Measurements from ENCODE around the gene TNFRSF1B. TPM values are rescaled to one million over a fixed set of nuclear protein-coding genes. Genes with fewer than 3 reads are reported as not detected.

Gene TNFRSF1B
- polyA plus RNA-seq, 1 donor from 2014 or later, result not detected

- Histone ChIP-seq H3K79me2 (replicated peaks; ENCODE audit: insufficient read depth, low read length) (no peaks in the 10 kb centered on the region), H3K36me3 (ENCODE audit: insufficient read depth, low read length) (no peaks in the 10 kb centered on the region), H3K9me2 (ENCODE audit: insufficient read depth, low read length) (no peaks in the 10 kb centered on the region), H3K4me2 (ENCODE audit: low read length) (no peak overlapping the region), H3K9ac (ENCODE audit: low read length) (no peak overlapping the region), H3F3A (ENCODE audit: insufficient read depth, low read length, poor library complexity, severe bottlenecking) (no peaks in the 10 kb centered on the region), H4K20me1 (ENCODE audit: insufficient read depth) (no peaks in the 10 kb centered on the region), H3K4me3 (ENCODE audit: low read length) (no peak overlapping the region), H2AFZ (ENCODE audit: low read depth, low read length) (no peak overlapping the region), H3K9me3 (ENCODE audit: low read length) (no peaks in the 10 kb centered on the region), H3K27me3 (ENCODE audit: insufficient read depth, low read depth, low read length) (no peaks in the 10 kb centered on the region), H3K27ac (ENCODE audit: low read length) (no peak overlapping the region)
- TF ChIP-seq CTCF (IDR thresholded peaks at IDR 0.05; ENCODE audit: poor library complexity, severe bottlenecking) (no peak), MXI1 (conservative IDR thresholded peaks at IDR 0.05; ENCODE audit: poor library complexity, severe bottlenecking) (no peak), TAF1 (IDR thresholded peaks at IDR 0.05; ENCODE audit: low read depth) (no peak), POLR2AphosphoS5 (IDR thresholded peaks at IDR 0.05) (no peak), EZH2 (IDR thresholded peaks at IDR 0.05; ENCODE audit: borderline replicate concordance, insufficient read depth, low read length, poor library complexity, severe bottlenecking) (no peak), RAD21 (conservative IDR thresholded peaks at IDR 0.05) (no peak), SMC3 (conservative IDR thresholded peaks at IDR 0.05; ENCODE audit: poor library complexity) (no peak), EP300 (conservative IDR thresholded peaks at IDR 0.05; ENCODE audit: poor library complexity, severe bottlenecking) (no peak)
- TF ChIP-seq, protein P1, sequence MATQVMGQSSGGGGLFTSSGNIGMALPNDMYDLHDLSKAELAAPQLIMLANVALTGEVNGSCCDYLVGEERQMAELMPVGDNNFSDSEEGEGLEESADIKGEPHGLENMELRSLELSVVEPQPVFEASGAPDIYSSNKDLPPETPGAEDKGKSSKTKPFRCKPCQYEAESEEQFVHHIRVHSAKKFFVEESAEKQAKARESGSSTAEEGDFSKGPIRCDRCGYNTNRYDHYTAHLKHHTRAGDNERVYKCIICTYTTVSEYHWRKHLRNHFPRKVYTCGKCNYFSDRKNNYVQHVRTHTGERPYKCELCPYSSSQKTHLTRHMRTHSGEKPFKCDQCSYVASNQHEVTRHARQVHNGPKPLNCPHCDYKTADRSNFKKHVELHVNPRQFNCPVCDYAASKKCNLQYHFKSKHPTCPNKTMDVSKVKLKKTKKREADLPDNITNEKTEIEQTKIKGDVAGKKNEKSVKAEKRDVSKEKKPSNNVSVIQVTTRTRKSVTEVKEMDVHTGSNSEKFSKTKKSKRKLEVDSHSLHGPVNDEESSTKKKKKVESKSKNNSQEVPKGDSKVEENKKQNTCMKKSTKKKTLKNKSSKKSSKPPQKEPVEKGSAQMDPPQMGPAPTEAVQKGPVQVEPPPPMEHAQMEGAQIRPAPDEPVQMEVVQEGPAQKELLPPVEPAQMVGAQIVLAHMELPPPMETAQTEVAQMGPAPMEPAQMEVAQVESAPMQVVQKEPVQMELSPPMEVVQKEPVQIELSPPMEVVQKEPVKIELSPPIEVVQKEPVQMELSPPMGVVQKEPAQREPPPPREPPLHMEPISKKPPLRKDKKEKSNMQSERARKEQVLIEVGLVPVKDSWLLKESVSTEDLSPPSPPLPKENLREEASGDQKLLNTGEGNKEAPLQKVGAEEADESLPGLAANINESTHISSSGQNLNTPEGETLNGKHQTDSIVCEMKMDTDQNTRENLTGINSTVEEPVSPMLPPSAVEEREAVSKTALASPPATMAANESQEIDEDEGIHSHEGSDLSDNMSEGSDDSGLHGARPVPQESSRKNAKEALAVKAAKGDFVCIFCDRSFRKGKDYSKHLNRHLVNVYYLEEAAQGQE (IDR thresholded peaks at IDR 0.05; ENCODE audit: borderline replicate concordance), result no peak
Measured at GRCh38 chr1:12155328-12155727, 11.5 kb upstream of the TNFRSF1B start.

DNA sequence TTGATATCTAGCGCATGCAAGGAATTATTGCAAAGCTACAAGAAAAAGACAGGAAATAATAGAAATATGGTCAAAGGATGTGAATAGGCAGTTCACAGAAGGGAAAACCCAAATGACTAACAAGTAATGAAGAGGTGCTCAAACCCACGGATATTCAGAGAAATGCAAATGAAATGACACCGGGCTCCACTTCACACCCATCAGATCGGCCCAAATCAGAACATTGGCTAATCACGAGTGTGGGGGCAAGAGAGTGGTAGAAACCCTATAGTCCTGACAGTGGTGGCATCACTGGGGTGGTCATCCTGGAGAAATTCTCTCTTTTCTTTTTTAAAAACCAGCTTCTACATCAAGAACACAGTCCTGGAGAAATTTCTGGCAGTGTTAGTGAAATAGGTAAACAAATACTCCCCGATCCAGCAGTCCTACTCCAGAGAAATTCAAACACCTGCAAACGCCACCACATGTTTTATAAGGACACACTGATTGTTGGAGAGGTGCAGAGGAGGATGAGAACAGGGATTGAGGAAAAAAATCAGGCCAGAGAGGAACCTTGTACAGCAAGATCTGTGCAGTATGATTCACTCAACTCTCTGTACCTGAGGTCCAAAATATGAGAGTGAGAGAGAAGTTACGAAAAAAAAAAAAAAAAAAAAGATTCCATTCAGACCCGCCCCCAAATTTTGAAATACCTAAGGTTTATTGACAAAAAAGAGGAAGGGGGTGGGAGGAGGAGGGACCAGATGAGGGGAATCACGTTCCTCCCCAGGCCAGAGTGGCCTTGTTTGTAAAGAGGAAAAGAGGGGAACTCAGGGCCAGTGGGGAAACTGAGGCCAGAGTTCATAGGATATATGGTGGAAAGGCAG lies 9.2 kb upstream of the TNFRSF1B start:
- Histone ChIP-seq H4K20me1 (ENCODE audit: insufficient read depth) (no peaks in the 10 kb centered on the region), H3K9me3 (ENCODE audit: low read length) (no peaks in the 10 kb centered on the region), H3K27ac (ENCODE audit: low read length) (no peak overlapping the region), H3F3A (ENCODE audit: insufficient read depth, low read length, poor library complexity, severe bottlenecking) (no peaks in the 10 kb centered on the region), H2AFZ (ENCODE audit: low read depth, low read length) (no peak overlapping the region), H3K4me3 (ENCODE audit: low read length) (no peak overlapping the region), H3K79me2 (replicated peaks; ENCODE audit: insufficient read depth, low read length) (no peaks in the 10 kb centered on the region), H3K9ac (ENCODE audit: low read length) (no peak overlapping the region), H3K4me2 (ENCODE audit: low read length) (no peak overlapping the region), H3K36me3 (ENCODE audit: insufficient read depth, low read length) (no peaks in the 10 kb centered on the region), H3K9me2 (ENCODE audit: insufficient read depth, low read length) (no peaks in the 10 kb centered on the region), H3K27me3 (ENCODE audit: insufficient read depth, low read depth, low read length) (no peaks in the 10 kb centered on the region)
- TF ChIP-seq RAD21 (conservative IDR thresholded peaks at IDR 0.05) (no peak), TAF1 (IDR thresholded peaks at IDR 0.05; ENCODE audit: low read depth) (no peak), POLR2AphosphoS5 (IDR thresholded peaks at IDR 0.05) (no peak), MXI1 (conservative IDR thresholded peaks at IDR 0.05; ENCODE audit: poor library complexity, severe bottlenecking) (no peak), EZH2 (IDR thresholded peaks at IDR 0.05; ENCODE audit: borderline replicate concordance, insufficient read depth, low read length, poor library complexity, severe bottlenecking) (no peak), CTCF (IDR thresholded peaks at IDR 0.05; ENCODE audit: poor library complexity, severe bottlenecking) (no peak)
- TF ChIP-seq, protein P1 (IDR thresholded peaks at IDR 0.05; ENCODE audit: borderline replicate concordance), result no peak

All from neural cell (in vitro differentiated cells).